ENCODE results near the gene SLMAP.

DNA sequence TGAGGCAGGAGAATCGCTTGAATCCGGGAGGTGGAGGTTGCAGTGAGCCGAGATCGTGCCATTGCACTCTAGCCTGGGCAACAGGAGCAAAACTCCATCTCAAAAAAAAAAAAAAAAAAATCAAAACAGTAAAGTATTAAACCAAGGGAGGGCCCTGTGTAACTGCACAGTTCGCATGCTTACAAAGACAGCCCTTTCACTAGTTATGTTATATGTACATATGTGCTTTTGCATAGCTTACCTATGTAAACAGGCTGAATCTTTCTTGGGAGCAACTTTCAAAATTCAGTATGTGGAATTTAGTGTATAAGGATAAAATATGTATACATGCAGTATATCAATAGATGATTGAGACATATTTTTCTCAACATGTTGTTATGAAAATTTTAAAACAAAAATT is 16.1 kb upstream of the SLMAP start:
- TF ChIP-seq RORB (CRISPR knock-in tag; IDR thresholded peaks at IDR 0.05) (no peak), NR2C2 (CRISPR knock-in tag; IDR thresholded peaks at IDR 0.05) (no peak), CBFB (CRISPR knock-in tag; IDR thresholded peaks at IDR 0.05; ENCODE audit: low read depth) (no peak), JUN (CRISPR knock-in tag; IDR thresholded peaks at IDR 0.05) (no peak), ZNF232 (CRISPR knock-in tag; IDR thresholded peaks at IDR 0.05) (no peak)
- TF ChIP-seq, protein P1, sequence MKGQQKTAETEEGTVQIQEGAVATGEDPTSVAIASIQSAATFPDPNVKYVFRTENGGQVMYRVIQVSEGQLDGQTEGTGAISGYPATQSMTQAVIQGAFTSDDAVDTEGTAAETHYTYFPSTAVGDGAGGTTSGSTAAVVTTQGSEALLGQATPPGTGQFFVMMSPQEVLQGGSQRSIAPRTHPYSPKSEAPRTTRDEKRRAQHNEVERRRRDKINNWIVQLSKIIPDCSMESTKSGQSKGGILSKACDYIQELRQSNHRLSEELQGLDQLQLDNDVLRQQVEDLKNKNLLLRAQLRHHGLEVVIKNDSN (CRISPR knock-in tag; IDR thresholded peaks at IDR 0.05): no peak
- TF ChIP-seq, protein P2, sequence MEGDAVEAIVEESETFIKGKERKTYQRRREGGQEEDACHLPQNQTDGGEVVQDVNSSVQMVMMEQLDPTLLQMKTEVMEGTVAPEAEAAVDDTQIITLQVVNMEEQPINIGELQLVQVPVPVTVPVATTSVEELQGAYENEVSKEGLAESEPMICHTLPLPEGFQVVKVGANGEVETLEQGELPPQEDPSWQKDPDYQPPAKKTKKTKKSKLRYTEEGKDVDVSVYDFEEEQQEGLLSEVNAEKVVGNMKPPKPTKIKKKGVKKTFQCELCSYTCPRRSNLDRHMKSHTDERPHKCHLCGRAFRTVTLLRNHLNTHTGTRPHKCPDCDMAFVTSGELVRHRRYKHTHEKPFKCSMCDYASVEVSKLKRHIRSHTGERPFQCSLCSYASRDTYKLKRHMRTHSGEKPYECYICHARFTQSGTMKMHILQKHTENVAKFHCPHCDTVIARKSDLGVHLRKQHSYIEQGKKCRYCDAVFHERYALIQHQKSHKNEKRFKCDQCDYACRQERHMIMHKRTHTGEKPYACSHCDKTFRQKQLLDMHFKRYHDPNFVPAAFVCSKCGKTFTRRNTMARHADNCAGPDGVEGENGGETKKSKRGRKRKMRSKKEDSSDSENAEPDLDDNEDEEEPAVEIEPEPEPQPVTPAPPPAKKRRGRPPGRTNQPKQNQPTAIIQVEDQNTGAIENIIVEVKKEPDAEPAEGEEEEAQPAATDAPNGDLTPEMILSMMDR (IDR thresholded peaks at IDR 0.05): no peak

All from WTC11 (cell line).